Muscle of arm (tissue), 14 donors: ENCODE data around the gene NOXA1. TPM values are rescaled to one million over a fixed set of nuclear protein-coding genes. Genes with fewer than 3 reads are reported as not detected.
A peak's percentile ranks its signal among the peaks of the same experiment; 100 is the strongest.
"Not testable (repeated sequence)": the region's sequence is repeated elsewhere in the genome, so short reads cannot be mapped to it uniquely, and the experiment has no call there.

Source experiments
- DNase-seq: peaks from one replicate; pipeline ENCODE4 v3.0.0-alpha.2; 2013
- long read RNA-seq, 11 donors: transcript quantifications; one replicate each; lab custom pipeline, GENCODE V29; 2026
- polyA plus RNA-seq, 12 donors: library from polyadenylated mRNA; unstranded; fragments of 120-200 nt; gene quantifications; one replicate each; pipeline ENCODE4 v1.2.1, GENCODE V29; 2013; ENCODE audit not compliant: insufficient read length in 12 of 12

The NOXA1 gene
- polyA plus RNA-seq = 1 to 10 TPM in 10 of 12 donors, not detected in 2; 1.4 to 3.1 (median 2.4) TPM
- long read RNA-seq, donor 1, partial matches to known transcripts = 6 of 7 reads
- long read RNA-seq, donor 1, other reads (novel, unspliced or antisense) = 0 of 7 reads
- long read RNA-seq, donor 2 = 0 reads
- long read RNA-seq, donor 3 = 0 reads
- long read RNA-seq, donor 4 = 0 reads
- long read RNA-seq, donor 5 = 0 reads
- long read RNA-seq, donor 6 = 0 reads
- long read RNA-seq, donor 7 = 0 reads
- long read RNA-seq, donor 8 = 0 reads
- long read RNA-seq, donor 9 = 0 reads
- long read RNA-seq, donor 10 = 0 reads
- long read RNA-seq, donor 11 = 0 reads

- peak; percentile 86 for DNase-seq
Measured at GRCh38 chr9:137422604-137423513, at the start of gene NOXA1, which contains the start of gene EXD3. Gene NOXA1, plus strand, starts transcription at chr9:137423393. Its CDS starts 137 bp downstream, at chr9:137423530. Gene EXD3, minus strand, starts transcription at chr9:137423162. Its CDS starts 27,805 bp downstream, at chr9:137395357.

GRCh38 chr9:137373611-137373980 lies 49.6 kb upstream of the NOXA1 start:
- no peak for DNase-seq

DNA sequence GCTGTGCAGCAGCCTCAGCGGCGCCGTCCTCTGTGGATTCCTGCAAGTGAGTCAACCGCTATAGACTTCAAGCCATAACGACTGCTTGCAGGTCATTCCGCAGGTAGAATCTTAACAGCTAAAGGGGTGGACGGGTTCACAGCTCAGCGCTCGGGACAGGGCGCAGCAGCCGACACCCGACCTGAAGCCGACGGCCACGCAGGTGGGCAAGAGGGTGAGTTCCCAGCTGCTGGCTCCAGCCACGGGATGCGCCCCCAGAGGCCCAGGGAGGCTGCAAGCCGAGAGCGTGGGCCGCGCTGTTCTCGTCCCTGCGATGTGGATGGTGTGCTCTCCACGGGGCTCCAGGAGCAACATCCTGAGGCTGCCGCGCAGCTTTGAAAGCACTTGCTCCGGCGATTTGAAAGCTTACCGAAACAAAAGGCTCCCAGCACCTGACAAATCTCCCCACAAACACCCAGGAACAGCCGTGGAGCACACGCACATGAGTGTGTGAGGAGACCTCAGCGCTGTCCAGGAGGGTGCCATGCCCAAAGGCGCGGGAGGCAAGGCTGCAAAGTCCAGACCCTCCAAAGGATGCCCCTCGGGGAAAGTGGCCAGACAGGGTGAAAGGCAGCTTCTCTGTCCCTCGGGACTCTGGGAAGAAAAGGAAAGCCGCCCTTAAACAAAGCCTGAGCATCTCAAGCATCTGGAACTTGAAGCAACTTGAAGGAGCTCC lies 48.9 kb upstream of the NOXA1 start:
- DNase-seq = no peak

- no peak for DNase-seq
Measured at GRCh38 chr9:137375321-137376058, 47.7 kb upstream of the NOXA1 start.

DNA sequence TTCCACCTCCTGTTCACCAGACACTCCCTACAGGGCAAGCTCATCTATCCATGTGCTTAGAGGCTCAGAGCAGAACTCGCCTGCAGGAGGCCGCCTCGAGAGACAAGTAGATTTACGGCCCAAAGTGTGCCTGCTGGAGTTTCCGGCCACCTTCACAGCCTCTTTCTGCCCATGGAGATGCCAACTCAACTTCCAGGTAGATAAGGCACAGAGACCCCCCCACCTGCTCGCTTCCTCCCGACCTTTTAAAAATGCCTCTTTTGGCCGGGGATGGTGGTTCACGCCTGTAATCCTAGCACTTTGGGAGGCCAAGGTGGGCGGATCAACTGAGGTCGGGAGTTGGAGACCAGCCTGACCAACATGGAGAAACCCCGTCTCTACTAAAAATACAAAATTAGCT lies 46.8 kb upstream of the NOXA1 start:
- DNase-seq = no peak

GRCh38 chr9:137378688-137379410 lies 44.3 kb upstream of the NOXA1 start:
- DNase-seq = not testable (repeated sequence)

DNA sequence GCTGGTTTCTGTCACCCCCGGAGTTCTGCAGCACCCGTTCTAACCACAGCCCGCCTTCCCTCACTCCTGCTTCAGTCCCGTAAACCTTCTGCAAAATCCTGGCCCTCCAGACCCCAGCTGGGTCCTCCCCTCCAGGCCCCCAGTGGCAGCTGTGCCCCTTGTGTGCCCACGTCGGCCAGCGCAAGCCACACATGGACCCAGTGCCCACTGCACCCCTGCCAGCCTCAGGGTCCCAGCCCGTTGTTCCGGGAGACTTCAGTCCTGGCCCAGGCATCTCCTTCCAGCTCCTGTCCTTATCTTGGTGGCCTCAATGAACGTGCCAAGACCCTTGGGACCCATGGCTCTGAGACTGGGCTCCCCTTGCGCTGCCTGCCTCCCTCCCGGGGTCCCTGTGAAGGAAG lies 43.4 kb upstream of the NOXA1 start:
- no peak for DNase-seq

- DNase-seq = no peak
Measured at GRCh38 chr9:137380171-137380570, 43.0 kb upstream of the NOXA1 start.

DNA sequence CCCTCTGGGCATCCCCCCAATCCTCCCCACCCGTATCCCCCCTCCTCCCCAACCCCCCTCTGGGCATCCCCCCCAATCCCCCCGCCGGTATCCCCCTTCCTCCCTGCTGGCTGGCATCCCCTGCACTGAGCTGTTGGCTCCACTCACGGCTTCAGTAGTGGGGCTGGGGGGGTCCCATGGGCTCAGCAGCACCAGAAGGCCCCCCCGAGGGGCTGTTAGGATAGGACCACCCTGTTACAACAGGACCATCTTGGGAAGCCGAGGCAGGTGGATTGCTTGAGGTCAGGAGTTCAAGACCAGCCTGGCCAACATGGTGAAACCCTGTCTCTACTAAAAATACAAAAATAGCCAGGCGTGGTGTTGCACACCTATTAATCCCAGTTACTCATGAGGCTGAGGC lies 42.6 kb upstream of the NOXA1 start:
- no peak for DNase-seq

GRCh38 chr9:137381501-137382443 lies 41.4 kb upstream of the NOXA1 start:
- DNase-seq = no peak

DNA sequence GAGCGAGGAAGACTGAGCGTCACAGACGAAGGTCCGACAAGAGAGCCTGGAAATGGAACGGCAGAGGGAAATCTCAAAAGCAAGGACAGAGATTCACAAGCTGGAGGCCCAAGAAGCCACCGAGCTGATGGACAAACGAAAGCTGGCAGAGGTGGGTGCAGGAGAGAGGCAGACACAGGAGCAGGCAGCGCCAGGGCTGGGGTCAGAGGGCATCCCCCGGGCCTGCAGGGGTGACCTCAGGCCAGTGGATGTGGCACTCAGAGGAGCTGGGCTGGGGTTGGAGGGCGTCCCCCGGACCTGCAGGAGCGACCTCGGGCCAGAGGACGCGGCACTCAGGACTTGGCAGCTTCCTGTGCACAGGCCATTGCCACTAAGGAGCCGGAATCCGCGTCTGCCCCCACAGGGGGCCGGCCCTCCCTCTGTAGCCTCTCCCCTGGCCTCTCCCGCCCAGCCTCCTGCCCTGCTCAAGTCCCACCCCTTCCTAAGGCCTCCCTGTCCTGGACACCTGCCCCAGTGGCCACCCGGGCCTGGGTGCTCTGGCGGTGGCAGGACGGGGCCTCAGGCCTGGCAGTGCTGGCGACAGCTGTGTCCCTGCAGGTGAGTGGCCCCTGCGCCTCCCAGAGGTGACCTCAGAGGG lies 40.6 kb upstream of the NOXA1 start:
- DNase-seq = no peak

GRCh38 chr9:137383081-137383783 lies 40.0 kb upstream of the NOXA1 start:
- DNase-seq = no peak

- DNase-seq = no peak
Measured at GRCh38 chr9:137383784-137384756, 39.1 kb upstream of the NOXA1 start.

DNA sequence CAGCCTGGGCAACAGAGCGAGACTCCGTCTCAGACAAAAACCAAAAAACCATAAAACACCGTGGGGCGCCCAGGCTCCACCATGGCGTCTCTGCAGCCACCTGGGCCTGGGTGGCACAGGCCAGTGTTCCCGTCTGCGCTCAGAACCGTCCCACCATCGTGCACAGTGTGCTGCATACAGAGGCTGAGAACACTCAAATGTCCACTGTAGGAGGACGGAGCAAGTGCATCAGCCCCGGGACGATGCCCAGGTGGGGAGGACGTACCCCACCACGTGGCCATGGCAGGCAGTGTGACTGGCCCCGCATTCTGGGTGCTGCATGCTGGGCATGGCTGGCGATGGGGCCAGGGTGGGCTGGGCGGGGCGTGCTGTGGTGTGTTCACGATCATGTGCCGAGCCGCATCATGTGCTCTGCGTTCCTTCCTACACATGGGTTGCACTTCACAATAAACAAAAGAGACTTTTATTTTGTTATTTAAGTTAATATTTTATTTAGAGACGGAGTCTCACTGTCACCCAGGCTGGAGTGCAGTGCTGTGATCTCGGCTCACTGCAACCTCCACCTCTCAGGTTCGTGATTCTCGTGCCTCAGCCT lies 38.0 kb upstream of the NOXA1 start:
- DNase-seq = no peak

DNA sequence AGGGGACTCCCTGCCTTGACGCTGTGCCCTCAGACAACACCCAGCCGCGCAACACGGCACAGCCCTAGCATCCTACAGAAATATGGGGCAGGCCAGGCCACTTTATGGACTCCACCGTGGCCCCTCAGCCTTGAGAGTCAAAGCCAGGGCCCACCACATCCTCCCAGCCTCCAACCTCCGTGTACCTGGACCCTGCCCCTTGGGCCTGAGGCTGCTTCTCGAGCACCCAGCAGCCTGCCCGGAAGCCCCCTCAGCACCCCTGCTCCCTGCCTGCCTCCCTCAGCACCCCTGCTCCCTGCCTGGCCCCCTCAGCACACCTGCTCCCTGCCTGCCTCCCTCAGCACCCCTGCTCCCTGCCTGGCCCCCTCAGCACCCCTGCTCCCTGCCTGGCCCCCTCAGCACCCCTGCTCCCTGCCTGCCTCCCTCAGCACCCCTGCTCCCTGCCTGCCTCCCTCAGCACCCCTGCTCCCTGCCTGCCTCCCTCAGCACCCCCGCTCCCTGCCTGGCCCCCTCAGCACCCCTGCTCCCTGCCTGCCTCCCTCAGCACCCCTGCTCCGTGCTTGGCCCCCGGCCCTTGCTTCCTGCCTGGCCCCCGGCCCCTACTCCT lies 36.6 kb upstream of the NOXA1 start:
- not testable (repeated sequence) for DNase-seq
